Endothelial cell of umbilical vein (primary cell): Measurements from ENCODE around the gene MAP2K1. TPM values are rescaled to one million over a fixed set of nuclear protein-coding genes. Genes with fewer than 3 reads are reported as not detected.

ENCODE experiments used
- BruUV-seq: library from RNA; stranded (reverse); fragments of 400-500 nt; replicated peaks from 2 replicates; lab custom pipeline; 2021; lab: Mats Ljungman, UMichigan
- CTCF ChIA-PET: fragments of 300-600, 350-600 bp; sonication (Branson Sonifier 250); formaldehyde crosslinking; loops from one replicate; lab custom pipeline; 2021; ENCODE audit warnings: antibody characterized with exemption, inconsistent platforms; lab: Charles Lee
- POLR2A ChIA-PET: fragments of 300-600, 350-600 bp; sonication (Branson Sonifier 250); formaldehyde crosslinking; loops from one replicate; lab custom pipeline; 2021; ENCODE audit warnings: antibody characterized with exemption, inconsistent platforms; lab: Charles Lee
- DNase-seq: peaks from one replicate; pipeline ENCODE4 v3.0.0-alpha.2; 2011; ENCODE audit warnings: low read depth, low spot score
- FAIRE-seq: peaks from 2 replicates; lab custom pipeline; 2011; peaks lifted over from hg19 to GRCh38; lab: Jason Lieb, UNC
- H2AFZ ChIP-seq: 2 replicates; pipeline ENCODE4 v1.6.0; 2012; ENCODE audit warnings: low read depth, low read length, control low read depth, inconsistent platforms
- H3K27ac ChIP-seq: 2 replicates; pipeline ENCODE4 v1.5.1; 2011; ENCODE audit warnings: low read depth, mild to moderate bottlenecking, control low read depth, low read length, moderate library complexity; ENCODE audit not compliant: insufficient read depth
- H3K27me3 ChIP-seq, 2 experiments: 2 replicates each; pipeline versions ENCODE4 v1.6.0 to v1.6.1; 2011; ENCODE audit warnings: low read length in 2 of 2, mixed read lengths in 1 of 2; ENCODE audit not compliant: control insufficient read depth in 2 of 2, insufficient read depth in 2 of 2
- H3K36me3 ChIP-seq, 2 experiments: 2 replicates in 1 of 2; 3 replicates in 1 of 2; pipeline ENCODE4 v1.5.1; 2011; ENCODE audit warnings: low read length in 2 of 2, mild to moderate bottlenecking in 1 of 2, moderate library complexity in 1 of 2; ENCODE audit not compliant: control insufficient read depth in 2 of 2, insufficient read depth in 2 of 2; ENCODE audit errors: extremely low read depth in 1 of 2
- H3K4me1 ChIP-seq: 3 replicates; pipeline ENCODE4 v1.5.1; 2011; ENCODE audit warnings: mild to moderate bottlenecking, low read length; ENCODE audit not compliant: control insufficient read depth, insufficient read depth; ENCODE audit errors: extremely low read depth
- H3K4me2 ChIP-seq: 2 replicates; pipeline ENCODE4 v1.6.1; 2011; ENCODE audit warnings: low read length, control low read depth, mixed read lengths; ENCODE audit not compliant: insufficient read depth
- H3K4me3 ChIP-seq, 3 experiments: fragments of 200-600 bp in 1 of 3; sonication (generic), shearing (Covaris generic) in 1 of 3; replicated peaks in 1 of 3; 2 replicates each; pipeline ENCODE4 v1.5.1; 2011 to 2016; ENCODE audit warnings: control low read depth in 3 of 3, low read length in 3 of 3, mild to moderate bottlenecking in 2 of 3, inconsistent platforms in 1 of 3, low read depth in 1 of 3, moderate library complexity in 1 of 3; ENCODE audit not compliant: insufficient read depth in 1 of 3
- H3K79me2 ChIP-seq: 2 replicates; pipeline ENCODE4 v1.6.0; 2012; ENCODE audit warnings: low read length, inconsistent platforms; ENCODE audit not compliant: control insufficient read depth, insufficient read depth
- H3K9ac ChIP-seq: replicated peaks from 2 replicates; pipeline ENCODE3; 2011; ENCODE audit warnings: low read length, control low read depth; ENCODE audit not compliant: insufficient read depth; ENCODE audit errors: extremely low read depth
- H3K9me1 ChIP-seq: replicated peaks from 3 replicates; pipeline ENCODE4 v1.6.0; 2011; ENCODE audit warnings: mild to moderate bottlenecking, low read length; ENCODE audit not compliant: control insufficient read depth, insufficient read depth; ENCODE audit errors: extremely low read depth
- H3K9me3 ChIP-seq: replicated peaks from 2 replicates; pipeline ENCODE4 v1.5.1; 2012; ENCODE audit warnings: low read length, inconsistent platforms; ENCODE audit not compliant: control insufficient read depth, insufficient read depth
- H4K20me1 ChIP-seq: replicated peaks from 2 replicates; pipeline ENCODE3; 2011; ENCODE audit warnings: mild to moderate bottlenecking, low read length; ENCODE audit not compliant: control insufficient read depth, insufficient read depth; ENCODE audit errors: extremely low read depth
- CTCF ChIP-seq, 2 donors: IDR thresholded peaks; 1 replicate in 1 of 2; 2 replicates in 1 of 2; pipeline ENCODE4 v1.5.1; 2011; ENCODE audit warnings: low read length in 2 of 2, mild to moderate bottlenecking in 2 of 2, moderate library complexity in 2 of 2, control low read depth in 1 of 2, inconsistent platforms in 1 of 2, low read depth in 1 of 2; ENCODE audit not compliant: insufficient read depth in 1 of 2; ENCODE audit errors: extremely low read depth in 1 of 2
- EZH2 ChIP-seq: IDR thresholded peaks from 2 replicates; pipeline ENCODE4 v1.6.1; 2012; ENCODE audit warnings: borderline replicate concordance, low read depth, mild to moderate bottlenecking, moderate library complexity, low read length, inconsistent platforms; ENCODE audit not compliant: severe bottlenecking
- FOS ChIP-seq: IDR thresholded peaks from 2 replicates; pipeline ENCODE4 v1.6.1; 2011; ENCODE audit warnings: mild to moderate bottlenecking, low read length, moderate library complexity, borderline replicate concordance; ENCODE audit not compliant: insufficient read depth
- GATA2 ChIP-seq: IDR thresholded peaks from 2 replicates; pipeline ENCODE4 v1.7.0; 2011; ENCODE audit warnings: low read depth, mild to moderate bottlenecking, moderate library complexity, mixed read lengths, low read length; ENCODE audit not compliant: insufficient read length, insufficient read depth
- JUN ChIP-seq: IDR thresholded peaks from 2 replicates; pipeline ENCODE4 v1.6.1; 2011; ENCODE audit warnings: borderline replicate concordance, low read depth; ENCODE audit not compliant: insufficient read length, insufficient read depth
- MAX ChIP-seq: IDR thresholded peaks from 2 replicates; pipeline ENCODE4 v1.6.1; 2011; ENCODE audit not compliant: insufficient read depth, insufficient read length
- MYC ChIP-seq: IDR thresholded peaks from one replicate; pipeline ENCODE4 v1.6.1; 2011; ENCODE audit warnings: mild to moderate bottlenecking, low read depth, low read length
- POLR2A ChIP-seq: IDR thresholded peaks from 2 replicates; pipeline ENCODE4 v1.6.1; 2012; ENCODE audit warnings: low read depth, mild to moderate bottlenecking, control low read depth, low read length
- POLR2AphosphoS5 ChIP-seq: IDR thresholded peaks from 2 replicates; pipeline ENCODE4 v1.6.1; 2012; ENCODE audit warnings: low read depth, mild to moderate bottlenecking, control low read depth, low read length, moderate library complexity; ENCODE audit not compliant: insufficient read depth
- dilution Hi-C: fragments of 300-500 bp; cut with MboI; formaldehyde crosslinking; loops from one replicate; pipeline ENCODE4 v1.15.0; 2019; ENCODE audit warnings: low sequenced_read_pairs; ENCODE audit not compliant: extremely low pct_ligation_motif_present
- intact Hi-C: fragments of 100-400 bp; cut with micrococcal nuclease; formaldehyde crosslinking; loops from one replicate; pipeline ENCODE4 v1.10.0; 2022
- polyA plus RNA-seq, 4 experiments: library from polyadenylated mRNA; depleted of rRNA in 3 of 4; stranded (reverse) in 3 of 4; unstranded in 1 of 4; fragments of >200 nt; gene quantifications; 2 replicates each; pipeline versions ENCODE4 v1.2.1 to v1.2.3, GENCODE V29; 2011 to 2012; ENCODE audit warnings: missing spikeins in 1 of 4
- total RNA-seq: library from RNA; stranded (reverse); gene quantifications from 2 replicates; pipeline ENCODE4 v1.2.3, GENCODE V29; 2021

The MAP2K1 gene
- total and polyA plus RNA-seq, 2 donors (not counting 3 experiments of a cell fraction or from before 2014, with no cell fraction given), result 30.9 to 45.1 TPM

- no peak overlapping the region for H3K4me2 ChIP-seq
- no peak for DNase-seq
- TF ChIP-seq POLR2A (no peak), MYC (no peak), FOS (no peak), CTCF (IDR thresholded peaks at IDR 0.05; ENCODE audit: extremely low read depth in 1 of 2, insufficient read depth in 1 of 2, low read depth in 1 of 2, low read length in 2 of 2) (no peak), GATA2 (no peak), MAX (no peak)
- no peak overlapping the region for H3K27ac ChIP-seq
- BruUV-seq, result no TSS peak
- no peaks in the 10 kb centered on the region for H3K9me1 ChIP-seq
- no peaks in the 10 kb centered on the region for H3K79me2 ChIP-seq
- H3K4me1 ChIP-seq, result peaks cover 11% of the 10 kb centered on the region
- intact Hi-C loops (no loop called here), dilution Hi-C loops (no loop called here)
- no peak overlapping the region for H3K9ac ChIP-seq
- no peak overlapping the region for H3K4me3 ChIP-seq
- H3K27me3 ChIP-seq, result no peaks in the 10 kb centered on the region
- H2AFZ ChIP-seq, result no peak overlapping the region
- H3K36me3 ChIP-seq, result no peaks in the 10 kb centered on the region
- POLR2A ChIA-PET, result no interaction called here
- FAIRE-seq, result no peak
- no peaks in the 10 kb centered on the region for H4K20me1 ChIP-seq
- CTCF ChIA-PET, result interaction anchor here (0.8 to 1.5 kb wide), 3 partner anchors 15 to 87 kb away, joined by 3 to 5 read pairs (median 4); no protein-coding TSS in a partner anchor
- H3K9me3 ChIP-seq, result no peaks in the 10 kb centered on the region
Observed at GRCh38 chr15:66474963-66475362, 88.3 kb downstream of the MAP2K1 start.

GRCh38 chr15:66476535-66476934 is 89.8 kb downstream of the MAP2K1 start:
- peaks cover 11% of the 10 kb centered on the region for H3K4me1 ChIP-seq
- BruUV-seq, result no TSS peak
- no peak for FAIRE-seq
- ChIA-PET CTCF (interaction anchor here (0.7 to 1.3 kb wide), 2 partner anchors 21 to 22 kb away, joined by 3 read pairs; no protein-coding TSS in a partner anchor), POLR2A (no interaction called here)
- H3K27me3 ChIP-seq, result no peaks in the 10 kb centered on the region
- no peaks in the 10 kb centered on the region for H3K36me3 ChIP-seq
- H3K79me2 ChIP-seq, result no peaks in the 10 kb centered on the region
- intact Hi-C loops, result no loop called here
- no peak for TF ChIP-seq POLR2AphosphoS5
- TF ChIP-seq MAX, result no peak
- no peak for TF ChIP-seq CTCF (IDR thresholded peaks at IDR 0.05; ENCODE audit: extremely low read depth in 1 of 2, insufficient read depth in 1 of 2, low read depth in 1 of 2, low read length in 2 of 2)
- no peak for TF ChIP-seq GATA2
- TF ChIP-seq EZH2, result no peak
- TF ChIP-seq JUN, result no peak
- TF ChIP-seq POLR2A, result no peak
- TF ChIP-seq MYC, result no peak
- no peak for TF ChIP-seq FOS
- DNase-seq, result no peak
- H3K9me1 ChIP-seq, result no peaks in the 10 kb centered on the region
- no peak overlapping the region for H2AFZ ChIP-seq
- H3K27ac ChIP-seq, result no peak overlapping the region
- H3K4me3 ChIP-seq, result no peak overlapping the region
- dilution Hi-C loops, result no loop called here
- no peak overlapping the region for H3K9ac ChIP-seq
- H4K20me1 ChIP-seq, result no peaks in the 10 kb centered on the region
- no peak overlapping the region for H3K4me2 ChIP-seq
- H3K9me3 ChIP-seq, result no peaks in the 10 kb centered on the region
